Astrocyte of the cerebellum (primary cell): Measurements from ENCODE around the gene DNAJB13.

Experiments used
- DNase-seq: peaks from one replicate; pipeline ENCODE4 v3.0.0-alpha.2; 2011; ENCODE audit warnings: low read depth
- H3K4me3 ChIP-seq: 2 replicates; pipeline ENCODE4 v1.5.1; 2011; ENCODE audit warnings: mild to moderate bottlenecking, low read depth, low read length, moderate library complexity
- in situ Hi-C: cut with HindIII; loops from 2 replicates; pipeline ENCODE4 v1.10.0; 2017; ENCODE audit warnings: low sequenced_read_pairs
- TF ChIP-seq, protein P1 (sequence below): IDR thresholded peaks from 2 replicates; pipeline ENCODE4 v1.5.1; 2012; ENCODE audit warnings: low read length, low read depth, moderate library complexity, mild to moderate bottlenecking; ENCODE audit errors: missing control alignments

The DNAJB13 gene

DNA sequence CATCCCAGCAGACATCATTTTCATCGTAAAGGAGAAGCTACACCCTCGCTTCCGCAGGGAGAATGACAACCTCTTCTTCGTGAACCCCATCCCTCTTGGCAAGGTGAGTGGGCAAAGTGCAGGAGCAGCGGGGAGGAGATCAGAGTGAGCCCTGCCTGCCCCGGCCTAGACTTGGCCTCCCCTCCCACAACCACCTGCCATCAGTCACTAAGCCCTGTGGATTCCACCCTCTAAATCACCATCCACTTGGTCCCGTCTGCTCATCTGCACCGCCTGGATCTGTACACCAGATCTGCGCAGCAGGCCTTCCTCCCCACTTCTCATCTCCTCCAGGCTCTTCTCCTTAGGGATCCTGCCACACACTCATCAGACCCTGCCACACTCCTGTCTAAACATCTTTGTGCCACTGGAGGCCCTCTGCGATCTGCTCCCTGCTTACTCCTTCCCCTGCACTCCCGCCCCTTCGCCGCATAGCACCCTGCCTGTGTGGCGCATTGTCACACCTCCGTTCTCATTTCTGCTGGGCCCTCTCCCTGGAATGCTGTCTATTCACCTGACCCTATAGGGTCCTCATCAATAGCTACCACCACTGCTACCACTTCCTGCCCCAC lies 17.6 kb downstream of the DNAJB13 start:
- TF ChIP-seq, protein P1, sequence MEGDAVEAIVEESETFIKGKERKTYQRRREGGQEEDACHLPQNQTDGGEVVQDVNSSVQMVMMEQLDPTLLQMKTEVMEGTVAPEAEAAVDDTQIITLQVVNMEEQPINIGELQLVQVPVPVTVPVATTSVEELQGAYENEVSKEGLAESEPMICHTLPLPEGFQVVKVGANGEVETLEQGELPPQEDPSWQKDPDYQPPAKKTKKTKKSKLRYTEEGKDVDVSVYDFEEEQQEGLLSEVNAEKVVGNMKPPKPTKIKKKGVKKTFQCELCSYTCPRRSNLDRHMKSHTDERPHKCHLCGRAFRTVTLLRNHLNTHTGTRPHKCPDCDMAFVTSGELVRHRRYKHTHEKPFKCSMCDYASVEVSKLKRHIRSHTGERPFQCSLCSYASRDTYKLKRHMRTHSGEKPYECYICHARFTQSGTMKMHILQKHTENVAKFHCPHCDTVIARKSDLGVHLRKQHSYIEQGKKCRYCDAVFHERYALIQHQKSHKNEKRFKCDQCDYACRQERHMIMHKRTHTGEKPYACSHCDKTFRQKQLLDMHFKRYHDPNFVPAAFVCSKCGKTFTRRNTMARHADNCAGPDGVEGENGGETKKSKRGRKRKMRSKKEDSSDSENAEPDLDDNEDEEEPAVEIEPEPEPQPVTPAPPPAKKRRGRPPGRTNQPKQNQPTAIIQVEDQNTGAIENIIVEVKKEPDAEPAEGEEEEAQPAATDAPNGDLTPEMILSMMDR = no peak
- no peak for DNase-seq
- in situ Hi-C loops = no loop called here
- no peak overlapping the region for H3K4me3 ChIP-seq

GRCh38 chr11:73969091-73969490 lies 18.3 kb downstream of the DNAJB13 start:
- DNase-seq = no peak
- TF ChIP-seq, protein P1 = no peak
- in situ Hi-C loops = no loop called here
- no peak overlapping the region for H3K4me3 ChIP-seq

DNA sequence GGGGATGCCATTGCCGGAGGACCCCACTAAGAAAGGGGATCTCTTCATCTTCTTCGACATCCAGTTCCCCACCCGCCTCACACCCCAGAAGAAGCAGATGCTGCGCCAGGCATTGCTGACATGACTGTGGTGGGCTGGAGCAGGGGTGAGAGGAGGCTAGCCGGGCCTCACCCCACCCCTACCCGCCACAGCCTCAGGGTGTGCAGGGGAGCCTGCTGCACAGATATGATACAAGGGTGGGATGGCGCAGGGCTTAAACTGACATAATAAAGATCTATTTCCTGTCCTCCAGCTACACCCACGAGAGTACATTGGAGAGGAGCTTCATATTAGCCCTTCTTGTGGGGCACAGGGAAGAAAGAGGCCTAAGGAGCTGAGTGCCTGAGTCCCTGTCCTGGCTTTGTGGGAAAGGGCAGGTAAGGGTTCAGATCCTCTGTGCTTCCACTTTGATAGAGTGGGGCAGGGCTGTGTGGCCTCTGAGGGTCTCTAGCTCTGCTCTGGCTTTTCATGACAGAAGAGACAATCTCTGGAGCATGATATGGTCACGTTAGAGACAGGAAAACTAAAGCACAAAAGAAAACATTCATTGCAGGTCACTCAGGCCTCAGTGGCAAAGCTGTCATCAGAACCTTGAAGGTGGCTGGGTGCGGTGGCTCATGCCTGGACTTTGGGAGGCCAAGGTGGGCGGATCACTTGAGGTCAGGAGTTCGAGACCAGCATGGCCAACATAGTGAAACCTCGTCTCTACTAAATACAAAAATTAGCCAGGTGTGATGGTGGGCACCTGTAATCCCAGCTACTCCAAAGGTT lies 19.4 kb downstream of the DNAJB13 start:
- no peak for DNase-seq
- TF ChIP-seq, protein P1 = no peak

DNA sequence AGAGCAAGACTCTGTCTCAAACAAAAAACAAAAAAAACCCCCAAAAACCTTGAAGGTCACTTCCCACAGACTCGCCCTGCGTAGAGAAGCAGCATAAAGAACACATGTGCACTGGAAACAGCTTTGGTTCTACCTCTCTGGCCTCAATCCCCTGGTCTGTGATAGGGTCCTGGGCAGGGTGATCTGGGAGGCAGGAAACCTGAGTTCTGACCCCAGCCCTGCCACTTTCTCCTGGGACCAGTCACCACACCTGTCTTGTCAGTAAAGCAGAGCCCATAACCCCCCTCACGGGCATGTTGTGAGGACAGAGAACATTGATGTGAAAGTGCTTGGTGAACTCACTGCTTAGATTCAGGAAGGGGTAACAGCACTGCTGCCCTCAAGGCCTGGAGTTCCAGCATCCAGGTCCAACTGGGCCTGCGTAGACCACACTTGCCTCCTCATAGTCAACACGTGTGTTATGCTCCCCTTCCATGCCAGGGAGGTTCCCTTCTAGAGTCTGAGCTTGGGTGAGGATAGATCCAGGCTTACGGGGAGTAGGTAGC lies 20.4 kb downstream of the DNAJB13 start:
- in situ Hi-C loops = no loop called here
- no peak overlapping the region for H3K4me3 ChIP-seq
- no peak for DNase-seq
- TF ChIP-seq, protein P1 = no peak

More for the DNA sequence above, 19.4 kb downstream of the DNAJB13 start:
- in situ Hi-C loops = no loop called here
- H3K4me3 ChIP-seq = no peak overlapping the region

GRCh38 chr11:73972187-73972586 lies 21.4 kb downstream of the DNAJB13 start:
- DNase-seq = no peak
- TF ChIP-seq, protein P1 = no peak
- in situ Hi-C loops = no loop called here
- no peak overlapping the region for H3K4me3 ChIP-seq

GRCh38 chr11:73972620-73973449 lies 22.0 kb downstream of the DNAJB13 start:
- no peak overlapping the region for H3K4me3 ChIP-seq
- TF ChIP-seq, protein P1 = no peak
- in situ Hi-C loops = no loop called here
- no peak for DNase-seq
